Endothelial cell of umbilical vein (primary cell): Measurements from ENCODE around the gene TAF3. TPM values are rescaled to one million over a fixed set of nuclear protein-coding genes. Genes with fewer than 3 reads are reported as not detected.

Experiments
- BruUV-seq: library from RNA; stranded (reverse); fragments of 400-500 nt; replicated peaks from 2 replicates; lab custom pipeline; 2021; lab: Mats Ljungman, UMichigan
- CTCF ChIA-PET: fragments of 300-600, 350-600 bp; sonication (Branson Sonifier 250); formaldehyde crosslinking; loops from one replicate; lab custom pipeline; 2021; ENCODE audit warnings: antibody characterized with exemption, inconsistent platforms; lab: Charles Lee
- POLR2A ChIA-PET: fragments of 300-600, 350-600 bp; sonication (Branson Sonifier 250); formaldehyde crosslinking; loops from one replicate; lab custom pipeline; 2021; ENCODE audit warnings: antibody characterized with exemption, inconsistent platforms; lab: Charles Lee
- DNase-seq: peaks from one replicate; pipeline ENCODE4 v3.0.0-alpha.2; 2011; ENCODE audit warnings: low read depth, low spot score
- FAIRE-seq: peaks from 2 replicates; lab custom pipeline; 2011; peaks lifted over from hg19 to GRCh38; lab: Jason Lieb, UNC
- H2AFZ ChIP-seq: 2 replicates; pipeline ENCODE4 v1.6.0; 2012; ENCODE audit warnings: low read depth, low read length, control low read depth, inconsistent platforms
- H3K27ac ChIP-seq: 2 replicates; pipeline ENCODE4 v1.5.1; 2011; ENCODE audit warnings: low read depth, mild to moderate bottlenecking, control low read depth, low read length, moderate library complexity; ENCODE audit not compliant: insufficient read depth
- H3K27me3 ChIP-seq, 2 experiments: 2 replicates each; pipeline versions ENCODE4 v1.6.0 to v1.6.1; 2011; ENCODE audit warnings: low read length in 2 of 2, mixed read lengths in 1 of 2; ENCODE audit not compliant: control insufficient read depth in 2 of 2, insufficient read depth in 2 of 2
- H3K36me3 ChIP-seq, 2 experiments: 2 replicates in 1 of 2; 3 replicates in 1 of 2; pipeline ENCODE4 v1.5.1; 2011; ENCODE audit warnings: low read length in 2 of 2, mild to moderate bottlenecking in 1 of 2, moderate library complexity in 1 of 2; ENCODE audit not compliant: control insufficient read depth in 2 of 2, insufficient read depth in 2 of 2; ENCODE audit errors: extremely low read depth in 1 of 2
- H3K4me1 ChIP-seq: 3 replicates; pipeline ENCODE4 v1.5.1; 2011; ENCODE audit warnings: mild to moderate bottlenecking, low read length; ENCODE audit not compliant: control insufficient read depth, insufficient read depth; ENCODE audit errors: extremely low read depth
- H3K4me2 ChIP-seq: 2 replicates; pipeline ENCODE4 v1.6.1; 2011; ENCODE audit warnings: low read length, control low read depth, mixed read lengths; ENCODE audit not compliant: insufficient read depth
- H3K4me3 ChIP-seq, 3 experiments: fragments of 200-600 bp in 1 of 3; sonication (generic), shearing (Covaris generic) in 1 of 3; replicated peaks in 1 of 3; 2 replicates each; pipeline ENCODE4 v1.5.1; 2011 to 2016; ENCODE audit warnings: control low read depth in 3 of 3, low read length in 3 of 3, mild to moderate bottlenecking in 2 of 3, inconsistent platforms in 1 of 3, low read depth in 1 of 3, moderate library complexity in 1 of 3; ENCODE audit not compliant: insufficient read depth in 1 of 3
- H3K79me2 ChIP-seq: 2 replicates; pipeline ENCODE4 v1.6.0; 2012; ENCODE audit warnings: low read length, inconsistent platforms; ENCODE audit not compliant: control insufficient read depth, insufficient read depth
- H3K9ac ChIP-seq: replicated peaks from 2 replicates; pipeline ENCODE3; 2011; ENCODE audit warnings: low read length, control low read depth; ENCODE audit not compliant: insufficient read depth; ENCODE audit errors: extremely low read depth
- H3K9me1 ChIP-seq: replicated peaks from 3 replicates; pipeline ENCODE4 v1.6.0; 2011; ENCODE audit warnings: mild to moderate bottlenecking, low read length; ENCODE audit not compliant: control insufficient read depth, insufficient read depth; ENCODE audit errors: extremely low read depth
- H3K9me3 ChIP-seq: replicated peaks from 2 replicates; pipeline ENCODE4 v1.5.1; 2012; ENCODE audit warnings: low read length, inconsistent platforms; ENCODE audit not compliant: control insufficient read depth, insufficient read depth
- H4K20me1 ChIP-seq: replicated peaks from 2 replicates; pipeline ENCODE3; 2011; ENCODE audit warnings: mild to moderate bottlenecking, low read length; ENCODE audit not compliant: control insufficient read depth, insufficient read depth; ENCODE audit errors: extremely low read depth
- EZH2 ChIP-seq: IDR thresholded peaks from 2 replicates; pipeline ENCODE4 v1.6.1; 2012; ENCODE audit warnings: borderline replicate concordance, low read depth, mild to moderate bottlenecking, moderate library complexity, low read length, inconsistent platforms; ENCODE audit not compliant: severe bottlenecking
- FOS ChIP-seq: IDR thresholded peaks from 2 replicates; pipeline ENCODE4 v1.6.1; 2011; ENCODE audit warnings: mild to moderate bottlenecking, low read length, moderate library complexity, borderline replicate concordance; ENCODE audit not compliant: insufficient read depth
- GATA2 ChIP-seq: IDR thresholded peaks from 2 replicates; pipeline ENCODE4 v1.7.0; 2011; ENCODE audit warnings: low read depth, mild to moderate bottlenecking, moderate library complexity, mixed read lengths, low read length; ENCODE audit not compliant: insufficient read length, insufficient read depth
- JUN ChIP-seq: IDR thresholded peaks from 2 replicates; pipeline ENCODE4 v1.6.1; 2011; ENCODE audit warnings: borderline replicate concordance, low read depth; ENCODE audit not compliant: insufficient read length, insufficient read depth
- MYC ChIP-seq: IDR thresholded peaks from one replicate; pipeline ENCODE4 v1.6.1; 2011; ENCODE audit warnings: mild to moderate bottlenecking, low read depth, low read length
- POLR2A ChIP-seq: IDR thresholded peaks from 2 replicates; pipeline ENCODE4 v1.6.1; 2012; ENCODE audit warnings: low read depth, mild to moderate bottlenecking, control low read depth, low read length
- POLR2AphosphoS5 ChIP-seq: IDR thresholded peaks from 2 replicates; pipeline ENCODE4 v1.6.1; 2012; ENCODE audit warnings: low read depth, mild to moderate bottlenecking, control low read depth, low read length, moderate library complexity; ENCODE audit not compliant: insufficient read depth
- dilution Hi-C: fragments of 300-500 bp; cut with MboI; formaldehyde crosslinking; loops from one replicate; pipeline ENCODE4 v1.15.0; 2019; ENCODE audit warnings: low sequenced_read_pairs; ENCODE audit not compliant: extremely low pct_ligation_motif_present
- intact Hi-C: fragments of 100-400 bp; cut with micrococcal nuclease; formaldehyde crosslinking; loops from one replicate; pipeline ENCODE4 v1.10.0; 2022
- polyA plus RNA-seq, 4 experiments: library from polyadenylated mRNA; depleted of rRNA in 3 of 4; stranded (reverse) in 3 of 4; unstranded in 1 of 4; fragments of >200 nt; gene quantifications; 2 replicates each; pipeline versions ENCODE4 v1.2.1 to v1.2.3, GENCODE V29; 2011 to 2012; ENCODE audit warnings: missing spikeins in 1 of 4
- total RNA-seq: library from RNA; stranded (reverse); gene quantifications from 2 replicates; pipeline ENCODE4 v1.2.3, GENCODE V29; 2021
- TF ChIP-seq, protein P1 (sequence below), 2 donors: IDR thresholded peaks; 1 replicate in 1 of 2; 2 replicates in 1 of 2; pipeline ENCODE4 v1.5.1; 2011; ENCODE audit warnings: low read length in 2 of 2, mild to moderate bottlenecking in 2 of 2, moderate library complexity in 2 of 2, control low read depth in 1 of 2, inconsistent platforms in 1 of 2, low read depth in 1 of 2; ENCODE audit not compliant: insufficient read depth in 1 of 2; ENCODE audit errors: extremely low read depth in 1 of 2
- TF ChIP-seq, protein P2 (sequence below): IDR thresholded peaks from 2 replicates; pipeline ENCODE4 v1.6.1; 2011; ENCODE audit not compliant: insufficient read depth, insufficient read length

TAF3 gene
- total and polyA plus RNA-seq, 2 donors (not counting 3 experiments of a cell fraction or from before 2014, with no cell fraction given), result 2.4 to 10.5 TPM

DNA sequence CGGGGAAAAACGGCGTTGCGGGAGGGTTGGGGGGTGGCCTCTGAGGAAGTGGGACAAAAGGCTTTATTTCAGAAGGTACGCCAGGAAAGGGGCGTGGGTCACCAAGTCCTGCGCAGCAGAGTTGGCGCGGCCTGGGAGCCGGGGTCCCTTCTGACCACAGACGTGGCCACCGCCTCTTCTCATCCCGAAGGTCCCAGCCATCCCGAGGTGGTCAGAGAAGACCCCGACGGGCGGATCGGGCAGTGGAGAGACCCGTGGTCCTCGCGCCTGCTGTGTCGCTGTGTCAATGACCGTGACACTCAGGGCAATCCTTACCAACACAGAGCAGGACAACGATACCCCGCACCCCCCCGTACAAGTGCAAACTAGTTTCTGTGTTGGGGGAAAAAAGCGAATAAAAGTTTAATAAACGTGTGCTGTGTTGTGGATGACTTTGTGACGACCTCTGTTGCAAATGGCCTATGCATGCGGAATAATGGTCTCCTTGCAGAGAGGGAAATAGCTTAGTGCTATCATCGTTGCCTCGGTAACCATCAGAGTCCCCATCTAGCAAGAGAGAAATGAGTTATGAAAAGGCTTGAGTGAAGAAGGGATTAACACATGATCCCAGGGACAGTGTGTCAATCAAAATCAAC, 216.8 kb downstream of the TAF3 start:
- Histone ChIP-seq H3K4me3 (no peak overlapping the region), H3K4me1 (peaks cover 27% of the 10 kb centered on the region), H3K36me3 (no peaks in the 10 kb centered on the region), H3K79me2 (no peaks in the 10 kb centered on the region), H3K9ac (no peak overlapping the region), H3K27ac (no peak overlapping the region), H2AFZ (no peak overlapping the region), H4K20me1 (no peaks in the 10 kb centered on the region), H3K27me3 (peaks cover 31 to 38% of the 10 kb centered on the region in 2 experiments), H3K4me2 (no peak overlapping the region), H3K9me3 (no peaks in the 10 kb centered on the region), H3K9me1 (no peaks in the 10 kb centered on the region)
- FAIRE-seq (no peak), DNase-seq (no peak)
- TF ChIP-seq, protein P1, sequence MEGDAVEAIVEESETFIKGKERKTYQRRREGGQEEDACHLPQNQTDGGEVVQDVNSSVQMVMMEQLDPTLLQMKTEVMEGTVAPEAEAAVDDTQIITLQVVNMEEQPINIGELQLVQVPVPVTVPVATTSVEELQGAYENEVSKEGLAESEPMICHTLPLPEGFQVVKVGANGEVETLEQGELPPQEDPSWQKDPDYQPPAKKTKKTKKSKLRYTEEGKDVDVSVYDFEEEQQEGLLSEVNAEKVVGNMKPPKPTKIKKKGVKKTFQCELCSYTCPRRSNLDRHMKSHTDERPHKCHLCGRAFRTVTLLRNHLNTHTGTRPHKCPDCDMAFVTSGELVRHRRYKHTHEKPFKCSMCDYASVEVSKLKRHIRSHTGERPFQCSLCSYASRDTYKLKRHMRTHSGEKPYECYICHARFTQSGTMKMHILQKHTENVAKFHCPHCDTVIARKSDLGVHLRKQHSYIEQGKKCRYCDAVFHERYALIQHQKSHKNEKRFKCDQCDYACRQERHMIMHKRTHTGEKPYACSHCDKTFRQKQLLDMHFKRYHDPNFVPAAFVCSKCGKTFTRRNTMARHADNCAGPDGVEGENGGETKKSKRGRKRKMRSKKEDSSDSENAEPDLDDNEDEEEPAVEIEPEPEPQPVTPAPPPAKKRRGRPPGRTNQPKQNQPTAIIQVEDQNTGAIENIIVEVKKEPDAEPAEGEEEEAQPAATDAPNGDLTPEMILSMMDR (IDR thresholded peaks at IDR 0.05; ENCODE audit: extremely low read depth in 1 of 2, insufficient read depth in 1 of 2, low read depth in 1 of 2, low read length in 2 of 2), result no peak
- no peak for TF ChIP-seq POLR2AphosphoS5
- no peak for TF ChIP-seq JUN
- TF ChIP-seq FOS, result no peak
- no peak for TF ChIP-seq POLR2A
- TF ChIP-seq, protein P2, sequence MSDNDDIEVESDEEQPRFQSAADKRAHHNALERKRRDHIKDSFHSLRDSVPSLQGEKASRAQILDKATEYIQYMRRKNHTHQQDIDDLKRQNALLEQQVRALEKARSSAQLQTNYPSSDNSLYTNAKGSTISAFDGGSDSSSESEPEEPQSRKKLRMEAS, result no peak
- no peak for TF ChIP-seq MYC
- no peak for TF ChIP-seq EZH2
- TF ChIP-seq GATA2, result no peak
- intact Hi-C loops, result no loop called here
- CTCF ChIA-PET, result no interaction called here
- no TSS peak for BruUV-seq
- dilution Hi-C loops, result no loop called here
- POLR2A ChIA-PET, result no interaction called here
